NCI-H128 (cell line): Measurements from ENCODE around the gene TRA2A.
"Not testable (repeated sequence)": the region's sequence is repeated elsewhere in the genome, so short reads cannot be mapped to it uniquely, and the experiment has no call there.

Source experiments
- DNase-seq: peaks from one replicate; lab custom pipeline; 2025; ENCODE audit not compliant: unreplicated experiment; lab: John Stamatoyannopoulos, UW

TRA2A gene

GRCh38 chr7:23531794-23532489 is at the start of gene TRA2A:
Gene TRA2A (minus strand): TSS chr7:23531981. CDS start chr7:23531824, 157 bp downstream.
- DNase-seq = peak; percentile 89

DNA sequence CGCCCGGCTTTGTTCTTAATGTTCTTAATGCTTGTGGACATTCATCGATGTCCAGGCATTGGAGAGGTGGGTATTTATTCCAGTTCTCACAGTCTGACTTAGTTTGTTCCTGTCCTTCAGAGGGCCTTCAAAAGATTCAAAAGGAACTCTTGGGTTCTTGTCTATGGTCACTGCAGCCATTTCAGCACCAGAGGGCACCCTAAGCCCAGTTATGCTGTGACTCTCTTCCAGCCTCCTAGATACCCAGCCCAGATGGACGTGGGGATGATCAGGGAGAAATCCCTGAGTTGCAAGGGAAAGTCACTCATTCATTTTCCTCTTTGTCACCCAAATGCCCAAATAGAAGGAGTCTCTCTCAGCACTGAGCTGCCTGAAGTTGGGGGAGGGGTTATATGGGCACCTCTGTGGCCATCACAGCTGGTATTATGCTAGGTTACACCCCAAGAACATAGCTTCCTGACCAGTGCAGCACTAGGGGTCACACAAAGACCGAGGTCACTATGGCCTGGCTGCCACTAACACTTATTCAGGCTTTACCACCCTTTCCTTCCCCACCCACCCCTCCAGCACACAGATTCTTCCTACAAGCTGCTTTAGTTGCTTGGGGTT is 38.9 kb upstream of the TRA2A start:
- peak; percentile 57 for DNase-seq

DNA sequence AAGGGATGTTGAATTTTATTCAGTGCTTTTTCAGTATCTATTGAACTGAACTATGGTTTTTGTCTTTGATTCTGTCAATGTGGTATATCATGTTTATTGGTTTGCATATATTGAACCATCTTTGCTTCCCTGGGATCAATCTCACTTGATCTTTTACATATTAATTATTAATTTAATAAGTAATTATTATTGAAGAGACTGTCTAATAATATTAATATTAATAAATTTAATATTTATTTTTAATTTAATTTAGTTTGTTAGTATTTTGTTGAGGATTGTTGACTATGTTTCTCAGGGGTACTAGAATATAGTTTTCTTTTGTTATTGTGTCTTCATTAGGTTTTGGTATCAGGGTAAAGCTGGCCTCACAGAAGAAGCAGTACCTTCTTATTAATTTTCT is 26.5 kb upstream of the TRA2A start:
- no peak for DNase-seq

DNA sequence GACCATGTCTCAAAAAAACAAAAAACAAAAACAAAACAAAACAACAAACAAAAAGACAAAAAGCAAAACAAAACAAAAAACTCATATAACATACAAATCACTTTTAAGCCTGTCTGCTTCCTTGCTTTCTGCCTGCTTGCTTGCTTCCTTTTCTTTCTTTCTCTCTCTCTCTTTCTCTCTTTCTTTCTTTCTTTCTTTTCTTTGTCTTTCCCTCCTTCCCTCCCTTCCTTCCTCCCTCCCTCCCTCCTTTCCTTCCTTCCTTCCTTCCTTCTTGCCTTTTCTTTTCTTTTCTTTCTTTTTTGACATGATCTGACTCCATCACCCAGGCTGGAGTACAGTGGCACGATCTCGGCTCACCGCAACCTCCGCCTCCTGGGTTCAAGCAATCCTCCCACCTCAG is 15.9 kb upstream of the TRA2A start:
- no peak for DNase-seq

DNA sequence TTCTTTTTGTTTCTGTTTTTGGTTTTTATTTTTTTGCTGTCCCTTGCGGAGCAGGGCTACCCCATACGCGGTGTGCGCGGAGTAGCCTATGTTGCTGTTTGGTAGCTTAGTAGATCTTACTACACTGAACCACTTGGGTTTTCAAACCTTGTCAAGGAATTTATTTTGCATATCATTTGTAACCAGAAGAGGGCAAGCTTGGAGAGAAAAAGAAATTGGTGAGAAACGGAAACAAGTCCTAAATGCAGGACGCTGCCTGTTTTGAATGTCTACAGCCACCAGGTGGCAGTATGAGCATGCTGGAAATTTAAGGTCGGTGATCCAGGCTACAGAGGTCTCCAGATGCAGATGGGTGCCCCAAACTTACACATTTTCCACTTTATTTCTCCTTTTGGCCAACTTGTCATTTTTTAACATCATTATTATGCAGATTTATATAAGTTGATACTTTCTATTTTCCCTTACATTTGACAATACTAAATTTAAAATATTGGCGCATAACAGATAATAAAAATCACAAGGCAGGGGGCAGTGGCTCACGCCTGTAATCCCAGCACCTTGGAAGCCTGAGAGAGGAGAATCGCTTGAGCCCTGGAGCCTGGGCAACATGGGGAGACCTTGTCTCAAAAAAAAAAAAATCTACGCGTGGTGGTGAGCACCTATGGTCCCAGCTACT is 15.3 kb upstream of the TRA2A start:
- peak; percentile 54 for DNase-seq

DNA sequence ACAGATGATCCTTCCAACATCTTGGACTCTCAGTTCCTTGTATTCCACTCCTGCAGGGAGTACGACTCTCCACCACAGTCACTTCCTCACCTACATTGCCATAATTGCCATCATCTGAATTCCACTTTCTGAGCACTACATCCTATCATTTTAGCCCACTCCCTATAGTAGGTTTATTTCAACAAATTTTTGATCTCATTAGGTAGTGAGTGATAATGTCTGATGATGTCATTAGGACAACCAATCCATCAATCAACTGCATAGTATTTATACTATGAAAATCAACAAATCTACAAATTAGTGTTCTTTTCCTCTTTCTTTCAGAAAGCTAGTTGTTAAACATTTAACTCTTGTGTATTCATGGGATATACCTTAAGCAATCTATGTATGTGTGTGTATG is 13.7 kb upstream of the TRA2A start:
- DNase-seq = no peak

DNA sequence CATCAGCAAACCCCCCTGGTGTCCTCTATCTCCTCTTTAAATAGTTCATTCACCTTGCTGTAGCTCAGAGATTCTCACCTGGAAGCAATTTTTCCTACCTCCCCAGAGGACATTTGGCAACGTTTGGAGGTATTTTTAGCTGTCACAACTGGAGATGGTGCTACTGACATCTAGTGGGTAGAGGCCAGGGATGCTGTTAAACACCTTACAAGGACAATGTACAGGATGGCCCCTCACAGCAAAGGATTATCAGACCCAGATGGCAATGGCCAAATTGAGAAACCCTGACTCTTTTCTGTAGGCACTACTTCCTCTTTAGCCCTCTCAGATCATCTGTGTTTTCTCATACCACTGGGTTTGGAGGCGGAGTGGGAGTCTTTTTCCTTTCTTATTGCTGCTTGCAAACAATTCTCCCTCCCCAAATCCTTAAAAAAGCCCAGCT is 13.2 kb upstream of the TRA2A start:
- peak; percentile 36 for DNase-seq

DNA sequence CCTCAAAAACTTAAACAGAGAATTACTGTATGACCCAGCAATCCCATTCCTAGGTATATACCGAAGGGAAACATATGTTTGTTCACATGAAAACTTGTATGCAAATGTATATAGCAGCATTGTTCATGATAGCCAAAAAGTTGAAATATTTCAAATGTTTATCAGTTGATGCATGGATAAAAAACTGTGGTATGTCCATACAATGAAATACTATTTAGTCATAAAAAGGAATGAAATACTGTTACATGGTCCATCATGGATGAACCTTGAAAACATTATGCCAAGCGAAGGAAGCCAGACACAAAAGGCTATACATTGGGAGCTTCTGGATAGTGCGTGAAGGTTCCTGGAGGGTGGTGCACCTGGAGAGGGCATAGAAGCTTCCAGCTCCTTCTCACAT is 11.0 kb upstream of the TRA2A start:
- no peak for DNase-seq

- DNase-seq = no peak
These were observed 7.7 kb upstream of the TRA2A start for GRCh38 chr7:23539494-23539907.

GRCh38 chr7:23538301-23538700 is 6.5 kb upstream of the TRA2A start:
- DNase-seq = no peak

DNA sequence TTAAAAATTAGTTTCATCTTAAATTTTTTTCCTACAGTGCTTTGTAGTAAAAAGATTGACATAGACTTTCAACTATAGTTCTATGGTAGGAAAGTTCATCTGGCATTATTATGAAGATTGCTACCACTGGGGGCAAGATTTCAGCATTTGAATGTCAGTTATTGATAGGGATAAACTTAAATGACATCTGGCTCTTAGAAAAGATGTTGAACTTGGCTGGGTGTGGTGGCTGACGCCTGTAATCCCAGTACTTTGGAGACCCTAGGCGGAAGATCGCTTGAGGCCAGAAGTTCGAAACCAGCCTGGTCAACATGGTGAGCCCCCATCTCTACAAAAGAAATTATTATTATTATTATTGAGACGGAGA is 1.4 kb upstream of the TRA2A start:
- DNase-seq = no peak

DNA sequence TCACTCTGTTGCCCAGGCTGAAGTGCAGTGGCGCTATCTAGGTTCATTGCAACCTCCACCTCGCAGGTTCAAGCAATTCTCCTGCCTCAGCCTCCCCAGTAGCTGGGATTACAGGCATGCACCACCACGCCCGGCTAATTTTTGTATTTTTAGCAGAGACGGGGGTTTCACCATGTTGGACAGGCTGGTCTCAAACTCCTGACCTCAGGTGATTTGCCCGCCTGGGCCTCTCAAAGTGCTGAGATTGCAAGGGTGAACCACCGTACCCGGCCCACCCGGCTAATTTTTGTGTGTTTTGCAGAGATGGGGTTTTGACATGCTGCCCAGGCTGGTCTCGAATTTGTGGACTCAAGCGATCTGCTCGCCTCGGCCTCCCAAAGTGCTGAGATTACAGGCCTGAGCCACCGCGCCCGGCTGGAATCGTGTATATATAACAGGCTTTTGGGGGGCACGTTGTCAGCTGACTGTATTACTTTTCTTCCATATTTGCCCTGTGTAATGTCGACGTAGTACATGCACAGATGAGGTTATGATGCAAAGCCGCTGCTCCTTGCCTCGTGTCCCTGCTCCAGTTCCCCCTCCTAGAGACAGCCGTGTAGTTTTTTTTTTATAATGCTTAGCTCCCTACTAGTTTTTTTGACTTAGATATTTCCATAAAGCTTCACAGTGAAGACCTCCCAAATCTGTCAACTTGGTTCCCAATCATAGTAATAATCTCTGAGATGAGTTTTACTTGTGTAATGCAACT is 883 bp upstream of the TRA2A start:
- DNase-seq = no peak

- no peak for DNase-seq
These were observed 559 bp downstream of the TRA2A start for GRCh38 chr7:23531050-23531793.

GRCh38 chr7:23530405-23530804 is 1.4 kb downstream of the TRA2A start:
- DNase-seq = no peak

- no peak for DNase-seq
These were observed 2.4 kb downstream of the TRA2A start for GRCh38 chr7:23529262-23529859.

DNA sequence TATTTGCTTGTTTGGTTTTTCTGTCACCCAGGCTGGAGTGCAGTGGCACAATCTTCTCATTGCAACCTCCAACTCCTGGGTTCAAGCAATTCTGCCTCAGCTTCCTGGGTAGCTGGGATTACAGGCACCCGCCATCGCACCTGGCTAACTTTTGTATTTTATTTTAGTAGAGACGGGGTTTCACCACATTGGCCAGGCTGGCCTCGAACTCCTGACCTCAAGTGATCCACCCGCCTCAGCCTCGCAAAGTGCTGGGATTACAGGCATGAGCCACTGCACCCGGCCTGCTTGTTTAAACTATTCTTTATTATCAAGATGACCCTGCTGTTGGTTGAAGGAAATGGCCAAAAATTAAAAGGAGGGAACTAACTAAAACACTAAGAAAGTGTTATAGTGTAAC is 6.2 kb downstream of the TRA2A start:
- DNase-seq = not testable (repeated sequence)

GRCh38 chr7:23524473-23524872 is 7.3 kb downstream of the TRA2A start:
- no peak for DNase-seq

DNA sequence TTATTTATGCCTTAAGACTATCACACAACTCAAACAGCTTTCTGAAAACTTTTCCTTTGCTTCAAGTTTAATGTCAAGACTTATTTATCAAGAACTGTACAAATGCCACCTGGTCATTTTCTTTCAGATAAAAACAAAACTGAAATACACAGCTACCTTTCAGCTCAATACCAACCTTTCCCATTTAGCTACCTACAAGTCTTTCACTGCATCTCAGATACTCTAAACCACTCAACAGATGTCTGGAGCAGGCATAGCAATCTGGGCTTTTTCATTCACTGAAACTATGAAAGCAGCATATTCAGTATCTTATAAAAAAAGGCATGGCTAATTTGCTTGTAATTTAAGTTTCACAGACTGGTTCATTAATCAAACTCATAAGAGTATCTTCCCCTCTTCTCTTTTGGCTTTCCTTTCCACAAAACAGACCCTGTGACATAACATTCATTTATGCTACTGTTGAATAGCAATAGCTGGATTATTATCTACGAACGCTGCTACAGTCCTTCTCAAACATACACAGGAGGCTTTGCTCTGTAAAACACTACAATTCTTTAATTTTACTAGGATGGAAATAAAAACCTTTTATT is 8.2 kb downstream of the TRA2A start:
- no peak for DNase-seq

- no peak for DNase-seq
These were observed 11.2 kb downstream of the TRA2A start for GRCh38 chr7:23520582-23520981.

DNA sequence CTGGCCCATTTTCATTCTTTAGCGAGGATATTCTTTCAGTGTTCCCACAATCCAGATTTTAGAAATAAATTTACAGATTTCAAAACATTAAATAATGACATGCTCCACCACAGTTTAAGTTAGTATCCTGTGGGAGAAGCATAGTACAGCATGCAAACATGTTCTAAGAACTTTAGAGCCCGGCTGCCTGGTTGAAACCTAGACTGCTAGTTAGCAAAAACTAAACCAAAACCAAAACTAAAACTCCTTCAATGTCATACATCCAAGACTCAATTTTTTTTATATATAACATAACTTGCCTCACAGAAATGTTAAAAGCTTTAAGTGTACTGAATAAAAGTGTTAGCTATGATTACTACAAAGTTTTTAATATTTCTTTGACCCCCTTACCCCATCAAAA is 17.0 kb downstream of the TRA2A start:
- DNase-seq = no peak
